Endothelial cell (in vitro differentiated cells): ENCODE measurements around the gene GPD2. TPM values are rescaled to one million over a fixed set of nuclear protein-coding genes. Genes with fewer than 3 reads are reported as not detected.

Experiments
- DNase-seq: peaks from one replicate; pipeline ENCODE4 v3.0.0; 2021; ENCODE audit warnings: low spot score
- H3K27ac Mint-ChIP-seq: one replicate; pipeline ENCODE4 v1.8.0; 2021; ENCODE audit warnings: mixed read lengths, inconsistent platforms; ENCODE audit not compliant: unreplicated experiment
- H3K27me3 Mint-ChIP-seq: one replicate; pipeline ENCODE4 v1.8.0; 2021; ENCODE audit warnings: mild to moderate bottlenecking, moderate library complexity, mixed read lengths, inconsistent platforms; ENCODE audit not compliant: unreplicated experiment
- H3K36me3 Mint-ChIP-seq: one replicate; pipeline ENCODE4 v1.8.0; 2021; ENCODE audit warnings: mild to moderate bottlenecking, low read depth, mixed read lengths, inconsistent platforms; ENCODE audit not compliant: unreplicated experiment
- H3K4me1 Mint-ChIP-seq: one replicate; pipeline ENCODE4 v1.8.0; 2021; ENCODE audit warnings: mild to moderate bottlenecking, mixed read lengths, inconsistent platforms; ENCODE audit not compliant: unreplicated experiment
- H3K4me3 Mint-ChIP-seq: one replicate; pipeline ENCODE4 v1.8.0; 2021; ENCODE audit warnings: mild to moderate bottlenecking, mixed read lengths, inconsistent platforms; ENCODE audit not compliant: unreplicated experiment
- H3K9me3 Mint-ChIP-seq: one replicate; pipeline ENCODE4 v1.8.0; 2021; ENCODE audit warnings: mixed read lengths, inconsistent platforms; ENCODE audit not compliant: unreplicated experiment
- total RNA-seq: library from RNA; stranded (reverse); fragmentation: NEBNext Ultra II Directional; extraction: Animal tissue kit (Norgen Biotek cat#: 25700); gene quantifications from one replicate; pipeline ENCODE4 v1.2.1, GENCODE V29; 2021; ENCODE audit not compliant: unreplicated experiment
- TF ChIP-seq, protein P1 (sequence below): fragments of 200-600 bp; sonication (generic); IDR thresholded peaks from one replicate; pipeline ENCODE4 v1.5.0; 2021; ENCODE audit warnings: antibody characterized with exemption; ENCODE audit not compliant: unreplicated experiment

GPD2 gene
- total RNA-seq, 1 donor from 2014 or later, result 38.3 TPM

DNA sequence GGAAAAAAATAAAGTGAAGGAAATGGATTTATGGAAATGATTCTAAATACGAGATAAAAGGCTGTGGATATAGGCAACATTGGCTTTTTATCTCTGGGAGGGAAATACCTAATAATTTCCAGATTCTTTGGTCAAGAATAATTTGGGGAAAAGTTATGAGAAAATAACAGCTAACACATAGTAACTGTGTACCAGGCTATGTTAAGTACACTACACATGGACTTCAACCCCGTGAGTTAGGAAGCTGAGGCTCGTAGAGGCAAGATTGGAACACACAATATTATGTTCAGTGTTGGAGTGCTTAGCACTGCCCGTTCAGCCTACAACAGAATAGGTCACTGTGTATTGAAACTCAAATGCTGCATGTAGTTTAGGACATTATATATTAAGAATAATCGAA lies 34.3 kb upstream of the GPD2 start:
- H3K9me3 Mint-ChIP-seq, result no peaks in the 10 kb centered on the region
- no peak overlapping the region for H3K27ac Mint-ChIP-seq
- TF ChIP-seq, protein P1, sequence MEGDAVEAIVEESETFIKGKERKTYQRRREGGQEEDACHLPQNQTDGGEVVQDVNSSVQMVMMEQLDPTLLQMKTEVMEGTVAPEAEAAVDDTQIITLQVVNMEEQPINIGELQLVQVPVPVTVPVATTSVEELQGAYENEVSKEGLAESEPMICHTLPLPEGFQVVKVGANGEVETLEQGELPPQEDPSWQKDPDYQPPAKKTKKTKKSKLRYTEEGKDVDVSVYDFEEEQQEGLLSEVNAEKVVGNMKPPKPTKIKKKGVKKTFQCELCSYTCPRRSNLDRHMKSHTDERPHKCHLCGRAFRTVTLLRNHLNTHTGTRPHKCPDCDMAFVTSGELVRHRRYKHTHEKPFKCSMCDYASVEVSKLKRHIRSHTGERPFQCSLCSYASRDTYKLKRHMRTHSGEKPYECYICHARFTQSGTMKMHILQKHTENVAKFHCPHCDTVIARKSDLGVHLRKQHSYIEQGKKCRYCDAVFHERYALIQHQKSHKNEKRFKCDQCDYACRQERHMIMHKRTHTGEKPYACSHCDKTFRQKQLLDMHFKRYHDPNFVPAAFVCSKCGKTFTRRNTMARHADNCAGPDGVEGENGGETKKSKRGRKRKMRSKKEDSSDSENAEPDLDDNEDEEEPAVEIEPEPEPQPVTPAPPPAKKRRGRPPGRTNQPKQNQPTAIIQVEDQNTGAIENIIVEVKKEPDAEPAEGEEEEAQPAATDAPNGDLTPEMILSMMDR, result no peak
- no peak overlapping the region for H3K4me3 Mint-ChIP-seq
- peaks cover 7% of the 10 kb centered on the region for H3K36me3 Mint-ChIP-seq
- DNase-seq, result no peak
- peaks cover 19% of the 10 kb centered on the region for H3K27me3 Mint-ChIP-seq
- H3K4me1 Mint-ChIP-seq, result peaks cover 15% of the 10 kb centered on the region

DNA sequence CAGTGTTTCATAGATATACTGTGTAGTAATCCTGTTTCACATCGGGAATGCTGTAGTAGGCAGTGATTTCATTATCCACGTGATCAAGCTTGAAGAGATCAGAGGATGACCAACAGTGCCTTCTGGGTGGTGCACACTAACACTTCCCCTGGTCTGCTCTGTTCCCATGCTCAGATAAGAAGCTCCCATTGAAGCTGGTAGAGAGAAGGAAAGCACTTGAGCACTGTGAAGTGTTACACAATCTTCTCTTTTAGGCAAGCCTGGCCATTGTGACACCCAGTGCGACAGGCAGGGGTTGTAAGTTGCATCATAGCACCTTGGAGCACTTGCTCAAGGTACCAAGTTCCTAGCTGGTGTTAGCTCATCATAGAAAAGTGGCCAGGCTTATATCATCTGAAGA lies 30.6 kb upstream of the GPD2 start:
- Mint-ChIP-seq H3K36me3 (peaks cover 6% of the 10 kb centered on the region), H3K4me3 (no peak overlapping the region), H3K9me3 (no peaks in the 10 kb centered on the region), H3K27ac (no peak overlapping the region), H3K4me1 (peaks cover 16% of the 10 kb centered on the region), H3K27me3 (peaks cover 7% of the 10 kb centered on the region)
- TF ChIP-seq, protein P1, result no peak
- no peak for DNase-seq

DNA sequence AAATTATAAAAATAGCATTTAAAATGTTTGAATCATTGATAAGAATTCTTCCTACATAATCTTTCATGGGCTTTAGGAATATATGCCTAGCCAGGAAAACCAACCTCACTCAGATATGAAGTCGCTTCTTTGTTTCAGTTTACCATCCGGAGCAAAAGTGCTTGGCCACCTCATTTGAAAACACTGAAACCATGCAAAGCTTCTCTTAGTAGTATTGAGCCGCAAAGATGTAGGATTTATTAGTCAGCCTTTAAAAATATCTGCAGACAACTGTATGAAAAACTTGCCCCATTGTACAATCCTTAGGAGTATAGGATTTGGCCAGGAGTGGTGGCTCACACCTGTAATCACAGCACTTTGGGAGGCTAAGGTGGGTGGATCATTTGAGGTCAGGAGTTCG lies 24.3 kb upstream of the GPD2 start:
- DNase-seq, result no peak
- no peaks in the 10 kb centered on the region for H3K36me3 Mint-ChIP-seq
- no peak overlapping the region for H3K27ac Mint-ChIP-seq
- H3K27me3 Mint-ChIP-seq, result peaks cover 2% of the 10 kb centered on the region
- H3K4me3 Mint-ChIP-seq, result no peak overlapping the region
- TF ChIP-seq, protein P1, result no peak
- peaks cover 2% of the 10 kb centered on the region for H3K4me1 Mint-ChIP-seq
- H3K9me3 Mint-ChIP-seq, result no peaks in the 10 kb centered on the region

DNA sequence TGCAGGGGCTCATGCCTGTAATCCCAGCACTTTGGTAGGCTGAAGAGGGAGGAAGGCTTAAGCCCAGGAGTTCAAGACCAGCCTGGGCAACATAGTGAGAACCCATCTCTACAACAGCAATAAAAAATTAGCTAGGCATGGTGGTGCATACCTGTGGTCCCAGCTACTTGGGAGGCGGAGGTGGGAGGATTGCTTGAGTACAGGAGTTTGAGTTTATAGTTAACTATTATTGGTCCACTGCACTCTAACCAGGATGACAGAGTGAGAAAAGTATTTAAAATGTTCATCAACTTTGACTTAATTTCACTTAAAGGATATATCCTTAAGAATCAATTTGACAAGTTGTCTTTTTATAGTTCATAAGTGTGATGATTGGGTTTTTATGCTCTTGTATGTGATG lies 14.3 kb upstream of the GPD2 start:
- DNase-seq, result no peak
- Mint-ChIP-seq H3K27me3 (peaks cover 2% of the 10 kb centered on the region), H3K4me1 (no peaks in the 10 kb centered on the region), H3K9me3 (no peaks in the 10 kb centered on the region), H3K36me3 (no peaks in the 10 kb centered on the region), H3K27ac (no peak overlapping the region), H3K4me3 (no peak overlapping the region)
- TF ChIP-seq, protein P1, result no peak

DNA sequence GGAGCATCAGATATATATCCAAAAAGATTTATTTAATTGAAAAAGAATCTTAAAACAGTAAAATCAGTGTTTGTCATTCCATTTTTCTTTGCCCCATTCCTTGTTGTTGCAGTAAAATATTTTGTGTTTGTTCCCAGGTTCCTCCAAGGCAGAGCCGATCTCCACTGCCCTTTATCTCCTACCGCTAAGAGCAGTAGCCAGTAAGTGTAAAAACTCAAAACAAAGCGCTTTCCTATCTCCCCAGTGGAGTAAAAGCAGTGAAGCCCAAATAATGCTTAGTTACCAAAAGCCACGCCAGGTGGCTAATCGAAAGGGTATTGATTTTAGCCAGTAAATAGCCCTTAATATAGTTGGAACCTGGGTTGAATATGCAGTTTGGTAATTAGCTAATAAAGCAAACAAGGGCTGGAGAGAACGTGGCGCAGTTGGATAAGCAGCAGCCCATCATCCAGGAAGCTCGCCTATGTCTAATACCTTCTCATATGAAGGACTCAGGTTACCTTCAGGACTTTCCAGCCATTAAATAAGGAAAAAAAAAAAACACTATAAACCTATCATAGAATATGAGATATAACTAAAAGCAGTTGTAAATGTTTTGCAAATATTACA lies 12.4 kb upstream of the GPD2 start:
- H3K4me3 Mint-ChIP-seq, result no peak overlapping the region
- TF ChIP-seq, protein P1, result no peak

More for the DNA sequence above, 12.4 kb upstream of the GPD2 start:
- DNase-seq, result no peak
- no peak overlapping the region for H3K27ac Mint-ChIP-seq
- no peaks in the 10 kb centered on the region for H3K9me3 Mint-ChIP-seq
- H3K36me3 Mint-ChIP-seq, result no peaks in the 10 kb centered on the region
- no peaks in the 10 kb centered on the region for H3K27me3 Mint-ChIP-seq
- H3K4me1 Mint-ChIP-seq, result no peaks in the 10 kb centered on the region
